Measurements from ENCODE around the gene RNF103. TPM values are rescaled to one million over a fixed set of nuclear protein-coding genes. Genes with fewer than 3 reads are reported as not detected.

RNF103 gene
- total RNA-seq, 1 donor from 2014 or later, result 21.0 TPM

- Histone ChIP-seq H3K27me3 (no peaks in the 10 kb centered on the region), H3K9me3 (no peaks in the 10 kb centered on the region), H3K36me3 (no peaks in the 10 kb centered on the region), H3K4me3 (no peak overlapping the region), H3K27ac (no peak overlapping the region), H3K4me1 (no peaks in the 10 kb centered on the region)
- intact Hi-C loops (cut with DNase I), result no loop called here
- ATAC-seq (no peak), DNase-seq (no peak)
- no peak for TF ChIP-seq CTCF (IDR thresholded peaks at IDR 0.05)
These were observed 43.1 kb downstream of the RNF103 start for GRCh38 chr2:86580560-86580959.

GRCh38 chr2:86577817-86578456, 45.7 kb downstream of the RNF103 start:
- TF ChIP-seq CTCF (IDR thresholded peaks at IDR 0.05), result no peak
- intact Hi-C loops (cut with DNase I), result no loop called here
- peak; percentile 30 for ATAC-seq

GRCh38 chr2:86570059-86570458, 53.6 kb downstream of the RNF103 start:
- Histone ChIP-seq H3K4me1 (no peaks in the 10 kb centered on the region), H3K4me3 (no peak overlapping the region), H3K27me3 (no peaks in the 10 kb centered on the region), H3K9me3 (no peaks in the 10 kb centered on the region), H3K27ac (no peak overlapping the region), H3K36me3 (no peaks in the 10 kb centered on the region)
- no peak for TF ChIP-seq CTCF (IDR thresholded peaks at IDR 0.05)
- ATAC-seq, result no peak
- intact Hi-C loops (cut with DNase I), result no loop called here
- no peak for DNase-seq

More at GRCh38 chr2:86577817-86578456, 45.7 kb downstream of the RNF103 start:
- Histone ChIP-seq H3K36me3 (no peaks in the 10 kb centered on the region), H3K27me3 (no peaks in the 10 kb centered on the region), H3K9me3 (no peaks in the 10 kb centered on the region), H3K4me3 (no peak overlapping the region), H3K27ac (no peak overlapping the region), H3K4me1 (no peaks in the 10 kb centered on the region)
- no peak for DNase-seq

GRCh38 chr2:86566821-86567190, 56.9 kb downstream of the RNF103 start:
- H3K4me3 ChIP-seq, result no peak overlapping the region
- no peak for TF ChIP-seq CTCF (IDR thresholded peaks at IDR 0.05)
- DNase-seq, result no peak
- no peaks in the 10 kb centered on the region for H3K27me3 ChIP-seq
- H3K9me3 ChIP-seq, result no peaks in the 10 kb centered on the region
- H3K4me1 ChIP-seq, result peaks cover 5% of the 10 kb centered on the region
- no peak overlapping the region for H3K27ac ChIP-seq
- ATAC-seq, result no peak
- intact Hi-C loops (cut with DNase I), result no loop called here
- no peaks in the 10 kb centered on the region for H3K36me3 ChIP-seq

- no peak for TF ChIP-seq CTCF (IDR thresholded peaks at IDR 0.05)
- ATAC-seq (no peak), DNase-seq (no peak)
- H3K4me3 ChIP-seq, result no peak overlapping the region
- H3K9me3 ChIP-seq, result no peaks in the 10 kb centered on the region
- H3K27me3 ChIP-seq, result no peaks in the 10 kb centered on the region
- no peaks in the 10 kb centered on the region for H3K36me3 ChIP-seq
- H3K4me1 ChIP-seq, result peaks cover 9% of the 10 kb centered on the region
- no peak overlapping the region for H3K27ac ChIP-seq
- intact Hi-C loops (cut with DNase I), result no loop called here
These were observed 57.4 kb downstream of the RNF103 start for GRCh38 chr2:86566158-86566820.

Data from upper lobe of right lung (tissue), 1 donor.